Hematopoietic multipotent progenitor cell treated with erythropoietin and hydrocortisone succinate and interleukin-3 and kit ligand, for 15 days (in vitro differentiated cells): ENCODE data around the gene LARP4B.

Source experiments
- DNase-seq: peaks from one replicate; pipeline ENCODE4 v3.0.0-alpha.2; 2015; ENCODE audit warnings: low spot score

LARP4B gene

GRCh38 chr10:923844-924523, 7.5 kb downstream of the LARP4B start:
- DNase-seq = no peak

DNA sequence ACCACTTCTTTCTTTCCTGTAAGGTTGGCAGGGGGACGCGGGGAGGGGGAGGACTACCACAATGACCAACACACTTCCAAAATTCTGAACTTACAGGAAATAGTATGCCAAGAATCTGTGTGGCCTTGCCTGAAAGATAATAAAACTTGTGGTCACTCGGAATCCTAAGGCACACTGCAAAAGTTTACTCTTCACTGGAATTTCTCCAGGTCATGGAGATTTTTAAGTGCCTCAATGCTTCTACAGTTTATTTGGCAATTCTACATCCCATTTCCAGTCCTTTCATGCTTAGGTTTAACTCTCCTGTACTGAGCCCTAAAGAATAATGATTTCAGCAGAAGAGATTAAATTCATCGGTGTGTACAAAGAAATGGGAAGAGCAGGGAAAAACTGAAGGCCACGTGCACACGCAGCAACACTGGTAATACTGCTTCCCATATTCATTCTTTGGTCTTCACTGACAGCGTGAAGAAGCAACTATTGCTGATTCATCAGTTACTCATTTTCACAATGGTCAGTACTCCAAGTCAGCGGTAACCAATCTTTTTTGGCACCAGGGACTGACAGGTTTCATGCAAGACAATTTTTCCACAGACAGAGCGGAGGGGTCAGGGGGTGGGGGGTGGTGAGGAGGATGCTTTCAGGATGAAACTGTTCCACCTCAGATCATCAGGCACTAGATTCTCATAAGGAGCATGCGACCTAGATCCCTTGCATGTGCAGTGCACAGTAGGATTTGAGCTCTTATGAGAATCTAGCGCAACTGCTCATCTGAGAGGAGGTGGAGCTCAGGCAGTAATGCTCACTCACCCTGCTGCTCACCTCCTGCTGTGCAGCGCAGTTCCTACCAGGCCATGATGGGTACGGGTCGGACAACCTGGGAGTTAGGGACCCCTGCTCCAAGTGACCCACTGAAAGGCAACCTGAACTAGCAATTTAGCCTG, 9.8 kb downstream of the LARP4B start:
- no peak for DNase-seq

DNA sequence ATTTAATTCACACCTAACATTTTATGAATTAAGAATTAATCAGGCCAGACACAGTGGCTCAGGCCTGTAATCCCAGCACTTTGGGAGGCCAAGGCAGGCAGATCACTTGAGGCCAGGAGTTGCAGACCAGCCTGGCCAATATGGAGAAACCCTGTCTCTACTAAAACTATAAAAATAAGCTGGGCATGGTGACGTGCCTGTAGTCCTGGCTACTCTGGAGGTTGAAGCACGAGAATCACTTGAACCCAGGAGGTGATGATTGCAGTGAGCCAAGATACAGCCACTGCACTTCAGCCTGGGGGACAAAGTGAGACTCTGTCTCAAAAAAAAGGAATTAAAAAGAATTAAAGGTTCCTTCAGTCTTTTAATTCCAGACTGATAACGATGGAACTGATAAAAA, 11.1 kb downstream of the LARP4B start:
- no peak for DNase-seq

DNA sequence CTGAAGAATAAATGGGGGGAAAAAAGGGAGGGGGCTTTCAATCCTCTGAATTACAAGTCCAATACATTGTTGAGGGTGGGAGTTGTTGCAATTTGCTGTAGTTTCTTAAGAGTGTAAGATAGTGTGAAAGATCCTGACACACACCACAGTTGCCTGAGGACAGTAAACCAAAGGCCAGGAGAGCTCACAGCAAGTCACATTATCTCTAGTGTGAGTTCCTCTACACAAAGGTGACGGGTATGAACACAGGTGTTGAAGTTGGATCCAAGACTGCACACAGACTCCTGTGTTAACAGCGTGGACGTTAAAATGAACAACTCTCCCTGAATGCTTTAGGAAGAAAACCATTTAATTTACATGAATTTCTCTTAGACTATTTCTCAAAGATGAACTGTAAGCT, 12.0 kb downstream of the LARP4B start:
- DNase-seq = no peak

- no peak for DNase-seq
These were observed 13.5 kb downstream of the LARP4B start for GRCh38 chr10:917999-918398.

DNA sequence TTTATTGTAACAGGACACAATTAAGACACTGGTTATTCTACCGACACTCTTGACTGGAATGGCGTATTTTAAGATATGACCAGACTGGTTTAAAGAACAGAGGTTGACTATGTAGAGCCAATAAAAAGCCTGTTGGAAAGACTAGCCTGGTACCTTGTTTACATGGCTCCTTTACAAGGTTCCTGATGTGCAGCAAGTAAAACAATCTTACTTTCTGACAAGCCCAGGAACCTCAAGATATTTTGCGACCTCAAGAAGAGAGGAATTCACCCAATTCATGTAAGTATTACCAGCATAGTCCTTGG, 14.1 kb downstream of the LARP4B start:
- DNase-seq = no peak

DNA sequence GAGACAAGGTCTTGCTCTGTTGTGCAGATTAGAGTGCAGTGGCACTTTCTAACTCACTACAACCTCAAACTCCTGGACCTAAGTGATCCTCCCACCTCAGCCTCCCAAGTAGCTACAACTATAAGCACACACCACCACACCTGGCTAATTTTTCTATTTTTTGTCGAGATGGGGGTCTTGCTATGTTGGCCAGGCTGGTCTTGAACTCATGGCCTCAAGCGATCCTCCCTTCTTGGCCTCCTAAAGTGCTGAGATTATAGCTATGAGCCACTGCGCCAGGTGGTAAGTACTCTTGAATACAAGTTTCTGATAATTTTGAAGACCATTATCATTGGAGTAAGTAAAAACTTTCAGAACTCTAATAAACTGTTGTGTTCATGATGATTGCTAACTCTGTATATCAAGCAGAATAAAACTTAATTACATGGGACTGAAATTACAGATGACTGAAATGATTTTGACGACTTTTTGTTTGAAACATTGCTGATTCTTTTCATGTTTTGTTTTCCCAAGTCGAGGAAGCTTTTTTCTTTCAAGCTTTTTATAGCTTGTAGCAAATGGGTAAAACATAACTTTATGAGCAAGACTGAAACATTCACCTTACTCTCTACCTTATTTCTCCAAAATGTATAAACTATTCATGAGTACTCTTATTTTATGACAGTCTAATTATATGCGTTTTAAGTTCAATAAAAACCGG, 14.6 kb downstream of the LARP4B start:
- no peak for DNase-seq

DNA sequence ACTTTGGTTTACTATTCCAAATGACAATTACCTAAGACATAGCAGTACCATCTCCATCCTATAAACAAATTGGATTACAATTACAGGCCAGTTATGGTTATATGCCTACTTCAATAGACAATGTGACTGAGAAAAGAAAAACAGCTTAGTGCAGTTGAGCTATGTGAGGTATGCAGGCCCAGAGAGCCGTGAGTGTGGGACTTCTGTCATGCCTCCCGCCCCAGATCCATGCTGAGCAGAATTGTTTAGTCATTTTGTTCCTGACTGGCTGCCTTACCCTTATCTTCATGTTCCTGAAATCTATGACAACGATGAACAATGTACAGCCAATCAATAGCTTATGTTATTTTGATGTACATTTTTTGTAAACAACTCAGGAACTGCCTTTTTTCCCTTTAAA, 21.7 kb downstream of the LARP4B start:
- DNase-seq = no peak

DNA sequence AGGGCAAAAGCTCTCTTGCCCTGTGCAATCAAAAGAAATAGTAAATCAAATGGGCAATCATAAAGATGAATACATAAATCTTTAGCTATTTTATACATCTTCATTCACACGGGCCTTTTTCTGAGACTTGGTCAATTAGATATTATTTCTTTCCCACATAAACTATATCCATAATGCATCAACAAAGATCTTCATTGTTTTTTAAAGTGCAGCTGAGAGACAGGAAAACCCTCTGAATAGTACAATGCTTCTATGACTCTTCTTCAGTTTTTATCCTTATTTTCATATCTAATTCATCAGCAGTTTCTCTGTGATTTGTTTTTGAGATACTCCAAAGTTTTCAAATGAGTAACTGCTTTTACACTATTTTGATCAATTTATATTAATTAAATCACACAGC, 25.5 kb downstream of the LARP4B start:
- DNase-seq = no peak

DNA sequence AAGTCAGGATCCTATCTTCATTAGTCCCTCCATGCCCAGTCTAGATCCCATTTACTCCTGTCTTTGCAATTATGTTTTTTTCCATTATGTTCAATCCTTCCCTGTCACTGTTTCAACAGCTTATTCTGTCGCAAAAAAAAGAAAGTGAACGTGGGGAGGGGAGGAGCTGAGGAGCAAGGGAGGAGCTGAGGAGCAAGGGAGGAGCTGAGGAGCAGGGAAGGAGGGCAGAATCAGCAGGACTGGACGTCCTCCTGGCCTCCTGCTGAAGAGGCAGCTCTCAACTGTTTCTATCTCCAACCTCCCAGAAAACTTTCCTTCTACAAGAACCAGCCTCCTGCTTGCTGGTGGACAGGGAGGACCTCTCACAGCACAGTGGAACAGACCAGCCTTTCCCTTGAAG, 26.0 kb downstream of the LARP4B start:
- DNase-seq = no peak

DNA sequence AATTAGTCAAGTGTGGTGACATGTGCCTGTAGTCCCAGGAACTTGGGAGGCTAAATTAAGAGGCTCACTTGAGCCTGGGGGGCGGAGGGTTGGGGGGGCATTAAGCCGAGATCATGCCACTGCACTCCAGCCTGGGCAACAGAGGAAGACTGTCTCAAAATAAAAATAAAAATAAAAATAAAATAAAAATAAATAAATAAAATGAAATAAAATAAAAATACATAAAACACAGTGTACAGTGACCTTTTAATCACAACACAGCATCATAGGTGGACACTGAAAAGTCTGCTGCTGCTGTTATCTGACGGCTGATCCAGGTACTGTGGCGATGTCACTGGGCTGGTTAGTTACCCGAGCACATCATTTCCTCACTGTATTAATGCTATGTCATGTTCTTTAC, 27.1 kb downstream of the LARP4B start:
- DNase-seq = no peak

DNA sequence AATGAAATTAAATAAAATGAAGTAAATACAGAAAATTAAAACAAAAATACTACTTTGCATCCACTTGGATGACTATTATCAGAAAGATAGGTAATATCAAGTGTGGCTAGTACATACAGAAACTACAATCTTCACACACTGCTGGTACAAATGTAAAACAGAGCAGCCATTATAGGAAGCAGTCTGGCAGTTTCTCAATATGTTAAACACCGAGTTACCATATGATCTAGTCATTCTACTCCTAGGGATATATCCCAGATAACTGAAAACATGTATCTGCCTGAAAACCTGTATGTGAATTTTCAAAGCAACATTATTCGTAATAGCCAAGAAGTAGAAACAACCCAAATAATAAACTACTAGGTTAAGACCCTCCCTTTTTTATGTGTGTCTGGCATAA, 33.4 kb downstream of the LARP4B start:
- DNase-seq = no peak

DNA sequence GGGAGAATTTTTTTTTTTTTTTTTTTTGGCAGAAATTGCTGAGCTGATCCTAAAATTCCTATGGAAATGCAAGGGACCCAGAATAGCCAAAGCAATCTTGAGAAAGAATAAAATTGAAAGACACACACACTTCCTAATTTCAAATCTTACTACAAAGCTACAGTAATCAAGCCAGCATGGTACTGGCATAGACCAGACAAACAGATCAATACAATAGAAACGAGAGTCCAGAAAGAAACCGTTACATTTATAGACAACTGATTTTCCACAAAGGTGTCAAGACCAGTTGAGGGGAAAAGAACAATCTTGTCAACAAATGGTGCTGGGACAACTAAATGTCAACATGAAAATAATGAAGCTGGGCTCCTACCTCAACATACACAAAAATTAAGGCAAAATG, 34.5 kb downstream of the LARP4B start:
- no peak for DNase-seq

- no peak for DNase-seq
These were observed 36.2 kb downstream of the LARP4B start for GRCh38 chr10:895324-895723.

DNA sequence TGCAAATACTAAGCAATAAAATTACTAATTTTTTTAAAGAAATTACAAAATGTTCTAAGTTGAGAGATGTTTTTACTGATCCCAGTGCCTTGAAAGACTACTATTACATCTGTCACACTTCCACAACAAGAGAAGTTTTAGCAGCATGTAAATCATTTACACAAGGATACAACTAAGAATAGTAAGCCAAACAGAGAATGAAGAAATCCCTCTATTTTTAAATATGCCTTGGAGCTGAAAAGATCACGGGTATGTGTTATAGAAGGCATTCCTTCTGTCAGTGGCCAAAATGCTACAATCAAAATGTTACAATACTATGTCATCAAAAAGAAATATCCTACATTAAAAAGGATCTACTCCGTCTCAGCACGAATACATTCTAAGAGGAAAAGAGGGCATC, 52.6 kb downstream of the LARP4B start:
- no peak for DNase-seq

DNA sequence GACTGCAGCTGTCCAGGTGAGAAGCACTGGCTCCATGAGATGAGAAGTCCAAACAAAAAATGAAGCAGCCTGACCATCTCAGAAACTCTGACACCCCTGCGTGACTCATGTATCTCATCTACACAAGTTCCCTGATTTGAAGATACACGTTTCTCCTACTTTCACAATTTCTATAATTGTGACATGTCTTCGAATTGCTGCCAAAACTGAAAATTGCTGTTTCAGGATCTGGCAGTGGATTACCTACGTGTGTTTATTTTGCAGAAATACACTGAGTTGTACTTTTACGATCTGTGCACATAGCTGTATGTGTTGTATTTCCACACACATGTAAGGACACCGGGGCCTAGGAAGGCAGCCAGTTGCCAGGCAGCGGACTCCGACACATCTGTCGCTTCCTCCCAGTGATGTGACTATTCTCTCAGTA, 53.2 kb downstream of the LARP4B start:
- DNase-seq = no peak

GRCh38 chr10:876438-876837, 55.1 kb downstream of the LARP4B start:
- no peak for DNase-seq

- no peak for DNase-seq
These were observed 58.5 kb downstream of the LARP4B start for GRCh38 chr10:873020-873419.

DNA sequence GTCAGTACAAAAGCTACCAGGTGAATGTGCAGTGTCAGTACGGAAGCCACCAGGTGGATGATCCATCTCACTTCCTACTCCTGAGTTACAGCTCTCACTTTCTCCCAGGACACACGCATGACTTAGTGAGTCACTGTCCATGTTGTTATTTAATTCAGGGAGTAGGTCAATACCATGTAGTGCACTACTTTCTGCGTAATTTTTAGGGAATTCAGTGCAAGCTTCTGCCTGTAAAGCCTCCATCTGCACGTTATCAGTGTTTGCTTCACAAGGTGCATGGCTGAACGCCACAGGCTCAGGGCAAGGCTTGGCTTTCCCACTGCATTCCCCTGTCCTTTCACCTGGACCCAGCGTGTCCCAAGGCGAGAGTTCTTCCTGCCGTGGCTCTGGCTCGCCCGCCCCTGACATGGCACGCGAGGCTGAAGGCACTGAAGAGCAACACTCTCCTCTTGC, 59.5 kb downstream of the LARP4B start:
- DNase-seq = no peak

DNA sequence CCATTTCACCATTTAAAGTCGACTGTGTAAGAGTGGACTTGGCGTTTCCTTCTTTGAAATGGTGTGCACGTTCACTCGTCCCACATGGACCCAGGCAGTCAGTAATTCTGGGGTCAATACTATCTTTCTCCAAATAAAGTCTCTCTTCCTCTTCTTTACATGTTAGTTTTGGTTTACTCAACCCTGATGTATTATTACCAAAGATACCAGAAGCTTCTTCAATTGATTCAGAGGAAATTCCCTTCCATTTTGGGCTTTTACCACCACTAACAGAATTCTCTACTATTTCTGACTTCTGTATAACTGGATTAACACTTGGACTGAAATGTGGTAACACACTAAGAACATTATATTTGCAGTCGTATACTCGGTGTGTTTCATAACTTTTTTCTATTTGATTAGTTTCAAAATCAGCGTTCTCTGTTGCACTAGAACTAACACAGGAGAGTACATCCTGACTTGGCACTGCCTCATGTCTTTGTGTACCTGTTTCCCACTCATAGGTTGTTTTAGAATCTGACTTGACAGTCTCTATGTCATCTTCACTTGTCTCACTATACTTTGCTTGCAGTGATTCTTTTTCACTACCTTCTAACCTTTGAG, 60.8 kb downstream of the LARP4B start:
- no peak for DNase-seq

- no peak for DNase-seq
These were observed 62.3 kb downstream of the LARP4B start for GRCh38 chr10:869171-869570.

GRCh38 chr10:867807-868206, 63.7 kb downstream of the LARP4B start:
- no peak for DNase-seq

- DNase-seq = no peak
These were observed 64.9 kb downstream of the LARP4B start for GRCh38 chr10:866577-866941.
